Lung (tissue), 12 donors: Measurements from ENCODE around the gene SEC24C. TPM values are rescaled to one million over a fixed set of nuclear protein-coding genes. Genes with fewer than 3 reads are reported as not detected.

Experiments
- ATAC-seq: fragments of 200-7000 bp; cut with Tn5 transposase; one replicate; pipeline ENCODE4 v1.9.1; 2020; ENCODE audit warnings: moderate number of reproducible peaks; ENCODE audit not compliant: insufficient read depth, low FRiP score
- DNase-seq, 3 donors: peaks; one replicate each; pipeline ENCODE4 v3.0.0-alpha.2; 2013 to 2017
- H3K27ac ChIP-seq, 2 donors: one replicate each; pipeline ENCODE4 v1.5.1; 2013; ENCODE audit warnings: mild to moderate bottlenecking in 2 of 2, moderate library complexity in 2 of 2, control low read depth in 1 of 2, inconsistent platforms in 1 of 2, low read depth in 1 of 2, low read length in 1 of 2
- H3K27me3 ChIP-seq, 3 donors: one replicate each; pipeline ENCODE4 v1.5.1; 2013; ENCODE audit warnings: low read length in 2 of 3; ENCODE audit not compliant: control insufficient read depth in 3 of 3, insufficient read depth in 3 of 3
- H3K36me3 ChIP-seq, 4 donors: one replicate each; pipeline ENCODE4 v1.5.1; 2013; ENCODE audit warnings: low read length in 4 of 4, mild to moderate bottlenecking in 1 of 4, moderate library complexity in 1 of 4; ENCODE audit not compliant: control insufficient read depth in 4 of 4, insufficient read depth in 4 of 4
- H3K4me1 ChIP-seq, 5 donors: one replicate each; pipeline ENCODE4 v1.5.1; 2013; ENCODE audit warnings: low read length in 5 of 5, mild to moderate bottlenecking in 2 of 5, moderate library complexity in 1 of 5; ENCODE audit not compliant: control insufficient read depth in 5 of 5, insufficient read depth in 5 of 5
- H3K4me3 ChIP-seq: one replicate; pipeline ENCODE4 v1.5.1; 2013; ENCODE audit warnings: mild to moderate bottlenecking, control low read depth, moderate library complexity
- H3K9ac ChIP-seq, 2 donors: one replicate each; pipeline ENCODE4 v1.5.1; 2013; ENCODE audit warnings: low read length in 2 of 2, control low read depth in 1 of 2; ENCODE audit not compliant: insufficient read depth in 1 of 2
- H3K9me3 ChIP-seq, 4 donors: one replicate each; pipeline ENCODE4 v1.5.1; 2013; ENCODE audit warnings: low read length in 3 of 4, mild to moderate bottlenecking in 1 of 4, moderate library complexity in 1 of 4; ENCODE audit not compliant: control insufficient read depth in 4 of 4, insufficient read depth in 3 of 4
- CTCF ChIP-seq: IDR thresholded peaks from 2 replicates; pipeline ENCODE4 v1.5.1; 2012; ENCODE audit warnings: mild to moderate bottlenecking; ENCODE audit errors: control extremely low read depth, extremely low read depth
- WGBS, 2 donors: extraction: QIAGEN DNeasy Blood & Tissue Kit; methylation state at CpG; one replicate each; pipeline ENCODE4 v1.1.7; 2013; 5-methylcytosine and 5-hydroxymethylcytosine counted together
- polyA plus RNA-seq, 2 donors: library from polyadenylated mRNA; stranded (reverse); fragments of 200-250 nt; gene quantifications; one replicate each; pipeline ENCODE4 v1.2.1, GENCODE V29; 2013
- total RNA-seq, 2 donors: library from RNA; depleted of rRNA in 1 of 2; stranded (reverse); fragments of >200 nt in 1 of 2; gene quantifications; one replicate each; pipeline ENCODE4 v1.2.1, GENCODE V29; 2014 to 2021
- donor health status: control.
- donor health status: control.
- donor health status: Bipolar disorder and iron deficiency.
- donor health status: healthy.
- donor health status: DM: yes; HTN: yes; CAD: no.

Gene SEC24C
- total and polyA plus RNA-seq, 4 donors, result 42.3 to 77.4 (median 57.4) TPM

GRCh38 chr10:73817826-73818225 is 73.7 kb downstream of the SEC24C start:
- Histone ChIP-seq H3K4me1 (peaks cover 0 to 8% (median 0%) of the 10 kb centered on the region in 5 donors), H3K9ac (no peak overlapping the region), H3K36me3 (peaks cover 0 to 29% (median 1%) of the 10 kb centered on the region in 4 donors), H3K9me3 (no peaks in the 10 kb centered on the region), H3K27me3 (no peaks in the 10 kb centered on the region), H3K4me3 (no peak overlapping the region), H3K27ac (no peak overlapping the region)
- WGBS, 2 donors, result 93 to 94% methylated on average over 5 of the region's 5 CpGs
- DNase-seq (no peak), ATAC-seq (no peak)
- no peak for TF ChIP-seq CTCF

- WGBS, 2 donors, result 63 to 86% methylated on average over 10 of the region's 10 CpGs
- no peak for TF ChIP-seq CTCF
- peaks cover 0 to 8% (median 0%) of the 10 kb centered on the region in 5 donors for H3K4me1 ChIP-seq
- H3K9ac ChIP-seq, result no peak overlapping the region
- H3K27ac ChIP-seq, result peak overlapping the region in 1 of 2 donors; percentile 6
- DNase-seq, result no peak
- no peak overlapping the region for H3K4me3 ChIP-seq
- no peaks in the 10 kb centered on the region for H3K27me3 ChIP-seq
- peaks cover 0 to 33% (median 2%) of the 10 kb centered on the region in 4 donors for H3K36me3 ChIP-seq
- ATAC-seq, result no peak
- no peaks in the 10 kb centered on the region for H3K9me3 ChIP-seq
These were observed 74.2 kb downstream of the SEC24C start for GRCh38 chr10:73818402-73818801.

- H3K36me3 ChIP-seq, result peaks cover 0 to 32% (median 5%) of the 10 kb centered on the region in 4 donors
- H3K9me3 ChIP-seq, result no peaks in the 10 kb centered on the region
- H3K27ac ChIP-seq, result peak overlapping the region in 1 of 2 donors; percentile 15
- DNase-seq, result no peak
- H3K9ac ChIP-seq, result no peak overlapping the region
- H3K27me3 ChIP-seq, result no peaks in the 10 kb centered on the region
- no peak overlapping the region for H3K4me3 ChIP-seq
- no peak for ATAC-seq
- TF ChIP-seq CTCF, result no peak
- 33 to 55% methylated on average over 5 of the region's 5 CpGs for WGBS, 2 donors
- peaks cover 0 to 8% (median 0%) of the 10 kb centered on the region in 5 donors for H3K4me1 ChIP-seq
These were observed 74.9 kb downstream of the SEC24C start for GRCh38 chr10:73819081-73819480.
